BE2C (cell line): ENCODE measurements around the gene MAN1A2.

Source experiments
- DNase-seq: peaks from one replicate; pipeline ENCODE4 v3.0.0-alpha.2; 2020
- H3K27me3 ChIP-seq: fragments of 250-450 bp; sonication (Bioruptor Pico); 2 replicates; pipeline ENCODE4 v1.5.1; 2020; ENCODE audit warnings: mild to moderate bottlenecking
- H3K36me3 ChIP-seq: fragments of 250-450 bp; sonication (Bioruptor Pico); 2 replicates; pipeline ENCODE4 v1.5.1; 2020; ENCODE audit warnings: mild to moderate bottlenecking
- H3K4me1 ChIP-seq: fragments of 250-450 bp; sonication (Bioruptor Pico); 2 replicates; pipeline ENCODE4 v1.5.1; 2020
- H3K4me3 ChIP-seq: 2 replicates; pipeline ENCODE4 v1.5.1; 2011; ENCODE audit warnings: low read depth, low read length
- H3K9me3 ChIP-seq: fragments of 250-450 bp; sonication (Bioruptor Pico); 2 replicates; pipeline ENCODE4 v1.5.1; 2020
- TF ChIP-seq, protein P1 (sequence below): IDR thresholded peaks from 2 replicates; pipeline ENCODE4 v1.5.1; 2012; ENCODE audit warnings: mild to moderate bottlenecking, low read depth, low read length

MAN1A2 gene

DNA sequence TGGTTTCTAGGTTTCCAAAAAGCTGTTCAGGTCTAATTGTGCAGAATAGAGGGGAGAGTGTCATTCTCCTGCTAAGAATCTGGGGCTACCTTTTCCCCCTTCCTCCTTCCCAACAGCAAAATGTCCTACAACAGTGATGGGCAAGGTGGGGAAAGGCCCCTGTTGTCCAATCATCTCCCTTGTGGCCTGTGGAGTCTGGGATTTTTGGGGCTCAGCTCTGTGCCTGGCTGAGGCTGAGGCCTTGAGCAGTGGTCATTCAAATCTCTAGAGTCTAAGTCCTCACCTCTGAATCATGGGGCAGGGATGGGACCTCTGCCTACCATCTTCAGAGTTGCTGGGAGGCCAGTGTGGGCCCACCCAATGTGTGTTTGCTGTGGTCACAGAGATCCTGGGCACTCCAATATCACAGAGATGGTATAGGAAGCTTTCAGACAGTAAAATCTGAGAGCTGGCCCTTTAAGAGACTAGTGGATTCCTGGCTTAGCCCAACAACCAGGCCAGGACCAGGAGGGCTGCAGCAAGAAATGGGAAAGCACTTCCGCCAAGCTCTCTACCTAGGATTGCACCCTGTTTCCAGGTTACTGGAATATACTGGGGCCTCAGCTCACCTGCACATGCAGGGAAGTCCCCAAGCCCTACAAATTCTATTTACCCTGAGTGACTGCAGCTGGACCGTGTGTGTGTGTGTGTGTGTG, 210.1 kb downstream of the MAN1A2 start:
- no peak for DNase-seq
- H3K9me3 ChIP-seq = no peaks in the 10 kb centered on the region
- no peaks in the 10 kb centered on the region for H3K36me3 ChIP-seq
- no peaks in the 10 kb centered on the region for H3K27me3 ChIP-seq
- TF ChIP-seq, protein P1, sequence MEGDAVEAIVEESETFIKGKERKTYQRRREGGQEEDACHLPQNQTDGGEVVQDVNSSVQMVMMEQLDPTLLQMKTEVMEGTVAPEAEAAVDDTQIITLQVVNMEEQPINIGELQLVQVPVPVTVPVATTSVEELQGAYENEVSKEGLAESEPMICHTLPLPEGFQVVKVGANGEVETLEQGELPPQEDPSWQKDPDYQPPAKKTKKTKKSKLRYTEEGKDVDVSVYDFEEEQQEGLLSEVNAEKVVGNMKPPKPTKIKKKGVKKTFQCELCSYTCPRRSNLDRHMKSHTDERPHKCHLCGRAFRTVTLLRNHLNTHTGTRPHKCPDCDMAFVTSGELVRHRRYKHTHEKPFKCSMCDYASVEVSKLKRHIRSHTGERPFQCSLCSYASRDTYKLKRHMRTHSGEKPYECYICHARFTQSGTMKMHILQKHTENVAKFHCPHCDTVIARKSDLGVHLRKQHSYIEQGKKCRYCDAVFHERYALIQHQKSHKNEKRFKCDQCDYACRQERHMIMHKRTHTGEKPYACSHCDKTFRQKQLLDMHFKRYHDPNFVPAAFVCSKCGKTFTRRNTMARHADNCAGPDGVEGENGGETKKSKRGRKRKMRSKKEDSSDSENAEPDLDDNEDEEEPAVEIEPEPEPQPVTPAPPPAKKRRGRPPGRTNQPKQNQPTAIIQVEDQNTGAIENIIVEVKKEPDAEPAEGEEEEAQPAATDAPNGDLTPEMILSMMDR = no peak
- no peak overlapping the region for H3K4me3 ChIP-seq
- H3K4me1 ChIP-seq = no peaks in the 10 kb centered on the region

DNA sequence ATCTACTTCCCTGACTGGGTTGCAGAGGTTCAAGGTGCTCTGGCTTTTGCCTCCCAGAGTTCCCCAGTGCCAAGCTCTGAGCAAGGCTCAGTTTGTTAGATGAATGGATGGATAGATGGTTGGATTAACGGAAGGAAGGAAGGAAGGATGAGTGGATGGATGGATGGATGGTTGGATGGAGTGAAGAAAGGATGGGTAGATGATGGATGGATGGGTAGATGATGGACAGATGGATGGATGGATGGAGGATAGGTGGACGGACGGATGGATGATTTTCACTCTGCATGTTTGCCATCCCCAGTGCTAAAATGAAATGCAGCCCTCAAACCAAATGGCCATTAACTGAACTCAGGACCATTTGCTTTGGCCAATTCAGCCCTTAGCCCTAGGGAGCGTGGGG, 211.2 kb downstream of the MAN1A2 start:
- H3K4me1 ChIP-seq = no peaks in the 10 kb centered on the region
- H3K36me3 ChIP-seq = no peaks in the 10 kb centered on the region
- TF ChIP-seq, protein P1 = no peak
- H3K4me3 ChIP-seq = no peak overlapping the region
- H3K9me3 ChIP-seq = no peaks in the 10 kb centered on the region
- DNase-seq = no peak
- no peaks in the 10 kb centered on the region for H3K27me3 ChIP-seq
